Sigmoid colon (tissue), 7 donors: ENCODE data around the gene DAPK1. TPM values are rescaled to one million over a fixed set of nuclear protein-coding genes. Genes with fewer than 3 reads are reported as not detected.

Source experiments
- DNase-seq: peaks from one replicate; pipeline ENCODE4 v3.0.0-alpha.2; 2019
- H3K27ac ChIP-seq, 4 donors: fragments of 200-600 bp; sonication (generic); one replicate each; pipeline ENCODE4 v1.5.1; 2016 to 2019; ENCODE audit warnings: mild to moderate bottlenecking in 1 of 4
- H3K27me3 ChIP-seq, 3 donors: fragments of 200-600 bp; sonication (generic); one replicate each; pipeline ENCODE4 v1.5.1; 2019; ENCODE audit warnings: mild to moderate bottlenecking in 1 of 3
- H3K36me3 ChIP-seq, 4 donors: fragments of 200-600 bp; sonication (generic); one replicate each; pipeline ENCODE4 v1.5.1; 2016 to 2019
- H3K4me1 ChIP-seq, 4 donors: fragments of 200-600 bp; sonication (generic); one replicate each; pipeline ENCODE4 v1.5.1; 2017 to 2019
- H3K4me3 ChIP-seq, 4 donors: fragments of 200-600 bp; sonication (generic); one replicate each; pipeline ENCODE4 v1.5.1; 2017 to 2019; ENCODE audit warnings: mild to moderate bottlenecking in 2 of 4, moderate library complexity in 1 of 4
- H3K9me3 ChIP-seq, 4 donors: fragments of 200-600 bp in 3 of 4; sonication (generic) in 3 of 4; one replicate each; pipeline versions ENCODE4 v1.5.1 to v1.6.1; 2013 to 2019
- EP300 ChIP-seq, 4 donors: sonication (generic); formaldehyde crosslinking; IDR thresholded peaks; one replicate each; pipeline ENCODE4 v1.6.1; 2017; ENCODE audit warnings: antibody characterized with exemption in 4 of 4
- POLR2A ChIP-seq, 2 donors: fragments of 450-650 bp; IDR thresholded peaks; one replicate each; pipeline ENCODE4 v1.6.1; 2016; ENCODE audit warnings: antibody characterized with exemption in 2 of 2, mild to moderate bottlenecking in 2 of 2, moderate library complexity in 2 of 2
- POLR2AphosphoS5 ChIP-seq, 4 donors: sonication (generic); formaldehyde crosslinking; IDR thresholded peaks; one replicate each; pipeline ENCODE4 v1.6.1; 2017; ENCODE audit warnings: antibody characterized with exemption in 4 of 4
- WGBS, 2 donors: extraction: QIAGEN DNeasy Blood & Tissue Kit; methylation state at CpG; one replicate each; pipeline ENCODE4 v1.1.7; 2013; 5-methylcytosine and 5-hydroxymethylcytosine counted together
- intact Hi-C: fragments of 100-400 bp; cut with DNase I; formaldehyde crosslinking; loops from one replicate; pipeline ENCODE4 v1.15.1; 2023
- polyA plus RNA-seq, 3 donors: library from polyadenylated mRNA; stranded (reverse); fragments of 200-250 nt; gene quantifications; one replicate each; pipeline ENCODE4 v1.2.3, GENCODE V29; 2013
- total RNA-seq, 4 donors: library from RNA; depleted of rRNA; stranded (reverse); fragments of >200 nt; gene quantifications; one replicate each; pipeline ENCODE4 v1.1.0, GENCODE V29; 2016
- TF ChIP-seq, protein P1 (sequence below), 4 experiments: fragments of 450-650 bp in 3 of 4; fragments of 200-600 bp in 1 of 4; IDR thresholded peaks; one replicate each; pipeline ENCODE4 v1.5.1; 2016 to 2019; ENCODE audit warnings: antibody characterized with exemption in 4 of 4, mild to moderate bottlenecking in 3 of 4, moderate library complexity in 2 of 4
- donor health status: healthy with polysubstance abuse.
- donor health status: Bipolar disorder and iron deficiency.
- donor health status: healthy.

The DAPK1 gene
- total and polyA plus RNA-seq, 7 donors, result 4.8 to 92.5 (median 78.1) TPM

DNA sequence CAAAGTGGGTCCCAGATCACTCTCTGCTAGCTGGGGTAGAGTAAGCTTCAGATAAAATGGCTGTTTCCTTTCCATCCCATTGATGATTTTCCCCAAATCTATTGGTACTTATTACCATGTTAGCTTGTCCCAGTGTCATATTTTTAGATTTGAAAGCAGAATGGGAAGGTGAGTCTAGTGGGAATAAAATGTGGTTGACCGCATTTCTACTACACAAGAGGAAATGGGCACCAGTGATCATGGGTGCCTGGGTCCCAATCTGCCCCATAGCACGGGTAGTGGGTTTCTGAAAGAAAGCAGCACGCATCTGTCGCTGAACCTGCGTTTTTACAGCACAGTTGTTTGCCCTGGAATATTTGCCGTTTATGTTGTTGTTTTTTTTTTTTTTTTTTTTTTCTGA is 20.1 kb downstream of the DAPK1 start:
- Histone ChIP-seq H3K9me3 (no peaks in the 10 kb centered on the region), H3K4me3 (no peak overlapping the region), H3K4me1 (peaks cover 0 to 77% (median 66%) of the 10 kb centered on the region in 4 donors), H3K27ac (peak overlapping the region in 1 of 4 donors; percentile 72), H3K27me3 (no peaks in the 10 kb centered on the region), H3K36me3 (no peaks in the 10 kb centered on the region)
- no peak for DNase-seq
- intact Hi-C loops, result loop anchor here (5.0 to 10.0 kb wide), 3 partner anchors 35 to 573 kb away; partner anchors contain the start of gene GAS1
- TF ChIP-seq POLR2AphosphoS5 (IDR thresholded peaks at IDR 0.05) (no peak), POLR2A (IDR thresholded peaks at IDR 0.05) (no peak), EP300 (IDR thresholded peaks at IDR 0.05) (no peak)
- TF ChIP-seq, protein P1, sequence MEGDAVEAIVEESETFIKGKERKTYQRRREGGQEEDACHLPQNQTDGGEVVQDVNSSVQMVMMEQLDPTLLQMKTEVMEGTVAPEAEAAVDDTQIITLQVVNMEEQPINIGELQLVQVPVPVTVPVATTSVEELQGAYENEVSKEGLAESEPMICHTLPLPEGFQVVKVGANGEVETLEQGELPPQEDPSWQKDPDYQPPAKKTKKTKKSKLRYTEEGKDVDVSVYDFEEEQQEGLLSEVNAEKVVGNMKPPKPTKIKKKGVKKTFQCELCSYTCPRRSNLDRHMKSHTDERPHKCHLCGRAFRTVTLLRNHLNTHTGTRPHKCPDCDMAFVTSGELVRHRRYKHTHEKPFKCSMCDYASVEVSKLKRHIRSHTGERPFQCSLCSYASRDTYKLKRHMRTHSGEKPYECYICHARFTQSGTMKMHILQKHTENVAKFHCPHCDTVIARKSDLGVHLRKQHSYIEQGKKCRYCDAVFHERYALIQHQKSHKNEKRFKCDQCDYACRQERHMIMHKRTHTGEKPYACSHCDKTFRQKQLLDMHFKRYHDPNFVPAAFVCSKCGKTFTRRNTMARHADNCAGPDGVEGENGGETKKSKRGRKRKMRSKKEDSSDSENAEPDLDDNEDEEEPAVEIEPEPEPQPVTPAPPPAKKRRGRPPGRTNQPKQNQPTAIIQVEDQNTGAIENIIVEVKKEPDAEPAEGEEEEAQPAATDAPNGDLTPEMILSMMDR (IDR thresholded peaks at IDR 0.05), result no peak
- 65 to 83% methylated on average over 6 of the region's 6 CpGs for WGBS, 2 donors

DNA sequence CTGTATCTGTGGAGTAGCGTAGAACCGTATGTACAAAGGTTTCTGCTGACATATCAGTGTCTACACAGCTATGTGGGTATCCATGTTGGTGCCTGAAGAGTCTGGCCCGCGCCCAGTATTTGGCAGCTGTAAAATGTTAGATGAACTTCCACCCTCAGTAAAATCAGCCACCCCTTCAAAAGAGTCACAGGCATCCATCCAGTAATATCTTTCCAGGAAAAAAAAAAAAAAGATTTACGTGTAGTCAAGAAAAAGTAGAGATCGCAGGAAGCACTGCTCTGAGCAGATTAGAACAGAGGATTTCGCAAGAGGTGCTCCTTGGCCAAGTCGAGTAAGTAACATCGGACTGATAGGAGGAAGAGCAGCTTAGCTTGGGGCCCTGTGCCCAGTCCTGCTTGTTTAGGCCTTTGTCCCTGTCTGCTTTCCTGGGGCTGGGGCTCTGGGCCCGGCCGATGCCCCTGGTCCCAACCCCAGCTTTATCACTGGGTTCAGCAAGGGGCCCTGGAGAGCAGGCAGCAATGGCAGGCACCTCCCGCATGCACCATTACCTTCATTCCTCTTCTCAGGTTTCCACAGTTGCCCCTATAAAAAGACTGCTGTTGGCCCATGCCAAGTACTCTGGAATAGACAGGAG is 21.2 kb downstream of the DAPK1 start:
- WGBS, 2 donors, result 64 to 68% methylated on average over 12 of the region's 12 CpGs
- DNase-seq, result peak; percentile 92
- intact Hi-C loops, result loop anchor here (5.0 to 10.0 kb wide), 3 partner anchors 33 to 574 kb away; partner anchors contain the start of gene GAS1
- H3K27me3 ChIP-seq, result no peaks in the 10 kb centered on the region
- H3K9me3 ChIP-seq, result no peaks in the 10 kb centered on the region
- TF ChIP-seq POLR2A (IDR thresholded peaks at IDR 0.05) (no peak), POLR2AphosphoS5 (IDR thresholded peaks at IDR 0.05) (peak; percentile 24 to 49 (median 46))
- H3K4me1 ChIP-seq, result peaks cover 0 to 74% (median 62%) of the 10 kb centered on the region in 4 donors
- H3K27ac ChIP-seq, result peak overlapping the region; percentile 44 to 77 (median 70)
- no peaks in the 10 kb centered on the region for H3K36me3 ChIP-seq
- H3K4me3 ChIP-seq, result no peak overlapping the region

DNA sequence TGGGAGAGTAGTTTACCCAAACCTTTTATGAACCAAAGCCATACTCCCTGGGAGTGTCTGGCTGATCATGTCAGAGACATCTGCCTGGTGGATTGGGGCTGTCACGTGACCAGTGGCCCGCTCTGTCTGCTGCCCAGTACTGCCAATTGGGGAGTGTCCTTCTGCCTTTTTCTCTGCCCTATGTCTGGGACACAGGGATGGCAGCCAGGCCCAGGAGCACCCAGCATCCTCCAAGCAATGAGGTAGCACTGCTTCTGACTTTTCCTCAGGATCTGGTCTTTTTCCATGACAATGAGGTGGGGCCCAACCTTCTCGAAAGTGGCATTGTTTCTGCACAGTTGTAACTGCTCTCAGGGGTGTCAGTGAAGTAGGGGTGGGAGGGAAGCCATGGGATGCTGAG is 21.8 kb downstream of the DAPK1 start:
- peaks cover 0 to 73% (median 61%) of the 10 kb centered on the region in 4 donors for H3K4me1 ChIP-seq
- no peaks in the 10 kb centered on the region for H3K27me3 ChIP-seq
- intact Hi-C loops, result loop anchor here (5.0 to 10.0 kb wide), 3 partner anchors 33 to 575 kb away; partner anchors contain the start of gene GAS1
- no peak for TF ChIP-seq POLR2AphosphoS5 (IDR thresholded peaks at IDR 0.05)
- TF ChIP-seq POLR2A (IDR thresholded peaks at IDR 0.05), result no peak
- TF ChIP-seq, protein P1 (IDR thresholded peaks at IDR 0.05), result no peak
- TF ChIP-seq EP300 (IDR thresholded peaks at IDR 0.05), result no peak
- H3K4me3 ChIP-seq, result no peak overlapping the region
- H3K9me3 ChIP-seq, result no peaks in the 10 kb centered on the region
- no peaks in the 10 kb centered on the region for H3K36me3 ChIP-seq
- 76 to 88% methylated on average over 3 of the region's 3 CpGs for WGBS, 2 donors
- H3K27ac ChIP-seq, result peak overlapping the region; percentile 44 to 77 (median 70)
- DNase-seq, result no peak

DNA sequence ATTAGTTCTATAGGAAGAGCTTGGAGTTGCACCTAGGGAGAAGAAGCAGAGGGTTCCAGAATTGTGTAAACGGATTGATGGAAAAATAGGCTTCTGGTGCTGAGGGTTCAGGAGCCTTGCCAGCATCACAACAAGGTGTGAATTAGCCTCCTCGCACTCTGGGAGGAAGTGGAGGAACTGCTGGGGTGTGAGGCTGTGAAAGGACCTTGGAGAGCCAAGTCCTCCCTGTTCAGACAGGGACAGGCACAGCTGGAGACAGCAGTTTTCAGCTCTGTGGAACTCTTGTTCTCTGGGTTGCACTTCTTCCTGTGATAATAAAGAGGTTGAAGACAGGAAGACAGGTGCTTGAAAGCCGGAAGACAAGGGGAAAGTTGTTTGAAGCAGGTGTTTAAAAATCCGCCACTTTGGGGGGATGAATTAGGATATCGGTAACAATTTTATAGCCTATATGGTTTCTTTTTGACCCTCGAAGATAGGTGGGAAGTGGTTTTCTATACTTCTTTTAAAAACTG is 22.6 kb downstream of the DAPK1 start:
- H3K4me1 ChIP-seq, result peaks cover 0 to 65% (median 54%) of the 10 kb centered on the region in 4 donors
- TF ChIP-seq POLR2A (IDR thresholded peaks at IDR 0.05), result no peak
- TF ChIP-seq, protein P1 (IDR thresholded peaks at IDR 0.05), result no peak
- TF ChIP-seq EP300 (IDR thresholded peaks at IDR 0.05), result no peak
- TF ChIP-seq POLR2AphosphoS5 (IDR thresholded peaks at IDR 0.05), result no peak
- no peak for DNase-seq
- no peak overlapping the region for H3K4me3 ChIP-seq
- H3K27me3 ChIP-seq, result no peaks in the 10 kb centered on the region
- no peaks in the 10 kb centered on the region for H3K9me3 ChIP-seq
- 49 to 79% methylated on average over 6 of the region's 6 CpGs for WGBS, 2 donors
- no peaks in the 10 kb centered on the region for H3K36me3 ChIP-seq
- intact Hi-C loops, result no loop called here
- H3K27ac ChIP-seq, result peak overlapping the region in 3 of 4 donors; percentile 29 to 77 (median 68)

DNA sequence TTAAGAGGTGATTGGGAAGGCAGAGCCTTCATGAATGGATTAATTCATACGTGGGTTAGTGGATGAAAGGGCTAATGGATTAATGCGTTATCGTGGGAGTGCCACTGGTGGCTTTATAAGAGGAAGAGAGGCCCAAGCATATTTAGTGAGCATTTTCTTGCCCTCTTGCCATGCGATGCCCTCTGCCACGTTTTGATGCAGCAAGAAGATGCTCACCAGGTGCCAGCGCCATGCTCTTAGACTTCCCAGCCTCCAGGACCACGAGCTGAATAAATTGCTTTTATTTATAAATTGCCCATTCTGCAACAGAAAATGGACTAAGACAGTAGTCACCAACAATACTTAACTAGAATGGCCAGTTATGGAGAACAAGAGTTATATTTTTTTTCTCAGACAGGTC is 24.2 kb downstream of the DAPK1 start:
- intact Hi-C loops, result no loop called here
- no peak for DNase-seq
- Histone ChIP-seq H3K27ac (no peak overlapping the region), H3K27me3 (no peaks in the 10 kb centered on the region), H3K9me3 (no peaks in the 10 kb centered on the region), H3K4me1 (peaks cover 0 to 61% (median 44%) of the 10 kb centered on the region in 4 donors), H3K4me3 (no peak overlapping the region), H3K36me3 (no peaks in the 10 kb centered on the region)
- TF ChIP-seq POLR2AphosphoS5 (IDR thresholded peaks at IDR 0.05), result no peak
- TF ChIP-seq EP300 (IDR thresholded peaks at IDR 0.05), result no peak
- no peak for TF ChIP-seq POLR2A (IDR thresholded peaks at IDR 0.05)
- TF ChIP-seq, protein P1 (IDR thresholded peaks at IDR 0.05), result no peak
- 82 to 94% methylated on average over 7 of the region's 7 CpGs for WGBS, 2 donors
